ENCODE data around the gene ATG16L2.

DNA sequence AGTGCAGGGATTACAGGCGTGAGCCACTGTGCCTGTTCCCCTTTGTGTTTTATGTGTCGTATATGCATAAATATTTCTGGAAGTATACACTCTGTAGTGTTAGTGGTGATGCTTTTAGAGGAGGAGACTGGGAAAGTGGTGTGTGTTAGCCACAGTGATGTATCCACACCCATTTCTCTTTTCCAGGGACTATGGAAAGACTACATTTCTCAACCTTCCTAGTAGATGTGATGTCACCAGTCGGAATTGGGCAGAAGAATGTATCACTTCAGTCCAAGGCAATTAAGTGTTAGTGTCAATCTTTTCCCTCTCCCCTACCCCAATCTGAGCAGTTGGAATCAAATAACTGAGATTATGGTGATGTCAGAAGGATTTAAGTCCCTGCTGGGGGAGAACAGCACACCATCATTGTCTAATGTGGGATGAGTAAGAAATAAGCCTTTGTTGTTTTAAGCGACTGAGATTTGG lies 5.8 kb upstream of the ATG16L2 start:
- TF ChIP-seq SIN3A (IDR thresholded peaks at IDR 0.05; ENCODE audit: low read depth, low read length) (no peak), ZZZ3 (IDR thresholded peaks at IDR 0.05; ENCODE audit: control insufficient read depth, insufficient read length, low read depth) (no peak), CREB1 (IDR thresholded peaks at IDR 0.05; ENCODE audit: low read depth) (no peak), MAX (IDR thresholded peaks at IDR 0.05; ENCODE audit: low read depth, low read length) (no peak), FOXM1 (IDR thresholded peaks at IDR 0.05; ENCODE audit: low read depth, low read length) (no peak), USF1 (IDR thresholded peaks at IDR 0.05; ENCODE audit: borderline replicate concordance, extremely low read length, insufficient read depth, low read depth, low read length) (no peak), POLR2AphosphoS5 (IDR thresholded peaks at IDR 0.05; ENCODE audit: low read length) (no peak), CTCF (IDR thresholded peaks at IDR 0.05 in 2 of 3, conservative IDR thresholded peaks at IDR 0.05 in 1 of 3; ENCODE audit: control insufficient read depth in 2 of 3, extremely low read depth in 1 of 3, insufficient read depth in 1 of 3, low read depth in 3 of 3, low read length in 3 of 3) (no peak), EP300 (IDR thresholded peaks at IDR 0.05; ENCODE audit: borderline replicate concordance in 1 of 2, control insufficient read depth in 1 of 2, low read depth in 2 of 2, low read length in 2 of 2) (no peak), SRF (IDR thresholded peaks at IDR 0.05; ENCODE audit: low read depth in 2 of 2, low read length in 2 of 2) (no peak), POLR2A (IDR thresholded peaks at IDR 0.05; ENCODE audit: low read depth, low read length) (no peak), SP1 (IDR thresholded peaks at IDR 0.05; ENCODE audit: low read depth, low read length) (no peak)
